Kidney epithelial cell (primary cell): ENCODE data around the gene PRR13. TPM values are rescaled to one million over a fixed set of nuclear protein-coding genes. Genes with fewer than 3 reads are reported as not detected.

ENCODE experiments used
- DNase-seq: peaks from one replicate; pipeline ENCODE4 v3.0.0-alpha.2; 2010; ENCODE audit warnings: low read depth
- H3K27me3 ChIP-seq: 2 replicates; pipeline ENCODE4 v1.6.0; 2011; ENCODE audit warnings: low read length; ENCODE audit not compliant: control insufficient read depth, insufficient read depth
- H3K36me3 ChIP-seq: 2 replicates; pipeline ENCODE4 v1.5.1; 2011; ENCODE audit warnings: low read length; ENCODE audit not compliant: control insufficient read depth, insufficient read depth
- H3K4me3 ChIP-seq: 2 replicates; pipeline ENCODE4 v1.5.1; 2011; ENCODE audit warnings: low read depth, mild to moderate bottlenecking, control low read depth, low read length
- total RNA-seq: library from RNA; depleted of rRNA; stranded (reverse); fragments of >200 nt; gene quantifications from 2 replicates; pipeline ENCODE4 v1.2.3, GENCODE V29; 2015
- TF ChIP-seq, protein P1 (sequence below): IDR thresholded peaks from 2 replicates; pipeline ENCODE4 v1.5.1; 2011; ENCODE audit warnings: mild to moderate bottlenecking, moderate library complexity, low read length, control low read depth, inconsistent platforms; ENCODE audit not compliant: insufficient read depth, poor library complexity, severe bottlenecking

The PRR13 gene
- total RNA-seq, 1 donor from 2014 or later: 91.4 TPM

DNA sequence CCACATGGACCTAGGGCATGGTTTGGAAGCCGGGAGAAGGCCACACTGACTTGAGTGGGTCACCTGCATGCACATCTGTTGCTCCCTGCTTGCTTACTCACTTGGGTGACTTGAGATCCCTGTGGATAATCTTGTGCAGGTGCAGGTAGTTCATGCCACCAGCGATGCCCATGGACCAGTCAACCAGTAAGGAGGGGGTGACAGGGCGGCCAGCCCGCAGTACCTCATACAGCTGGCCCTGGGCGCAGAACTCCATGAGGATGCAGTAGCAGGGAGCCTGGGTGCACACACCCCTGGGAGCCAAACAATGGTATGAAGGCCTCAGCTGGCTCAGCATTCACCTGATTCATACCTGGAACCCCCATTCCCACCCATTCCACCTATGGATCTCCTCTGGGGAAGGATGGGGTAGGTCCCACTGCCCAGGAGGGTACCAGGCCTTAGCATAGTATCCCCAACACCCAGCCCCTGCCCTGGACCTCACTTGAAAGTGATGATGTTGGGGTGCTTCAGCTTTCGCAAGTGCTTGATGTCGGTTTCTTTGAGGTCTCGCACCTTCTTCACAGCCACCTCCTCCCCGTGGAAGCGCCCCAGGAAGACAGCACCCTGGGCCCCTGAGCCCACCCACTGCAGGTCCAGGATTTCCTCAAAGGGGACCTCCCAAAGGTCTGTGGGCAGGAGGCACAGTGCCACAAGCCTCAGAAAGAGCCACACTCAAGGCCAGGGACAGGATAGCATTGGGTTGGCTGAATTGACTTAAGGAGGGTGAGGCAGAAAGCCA is 44.6 kb downstream of the PRR13 start:
- H3K36me3 ChIP-seq: peaks cover 8% of the 10 kb centered on the region
- DNase-seq: no peak
- TF ChIP-seq, protein P1, sequence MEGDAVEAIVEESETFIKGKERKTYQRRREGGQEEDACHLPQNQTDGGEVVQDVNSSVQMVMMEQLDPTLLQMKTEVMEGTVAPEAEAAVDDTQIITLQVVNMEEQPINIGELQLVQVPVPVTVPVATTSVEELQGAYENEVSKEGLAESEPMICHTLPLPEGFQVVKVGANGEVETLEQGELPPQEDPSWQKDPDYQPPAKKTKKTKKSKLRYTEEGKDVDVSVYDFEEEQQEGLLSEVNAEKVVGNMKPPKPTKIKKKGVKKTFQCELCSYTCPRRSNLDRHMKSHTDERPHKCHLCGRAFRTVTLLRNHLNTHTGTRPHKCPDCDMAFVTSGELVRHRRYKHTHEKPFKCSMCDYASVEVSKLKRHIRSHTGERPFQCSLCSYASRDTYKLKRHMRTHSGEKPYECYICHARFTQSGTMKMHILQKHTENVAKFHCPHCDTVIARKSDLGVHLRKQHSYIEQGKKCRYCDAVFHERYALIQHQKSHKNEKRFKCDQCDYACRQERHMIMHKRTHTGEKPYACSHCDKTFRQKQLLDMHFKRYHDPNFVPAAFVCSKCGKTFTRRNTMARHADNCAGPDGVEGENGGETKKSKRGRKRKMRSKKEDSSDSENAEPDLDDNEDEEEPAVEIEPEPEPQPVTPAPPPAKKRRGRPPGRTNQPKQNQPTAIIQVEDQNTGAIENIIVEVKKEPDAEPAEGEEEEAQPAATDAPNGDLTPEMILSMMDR: no peak
- H3K27me3 ChIP-seq: no peaks in the 10 kb centered on the region
- no peak overlapping the region for H3K4me3 ChIP-seq

DNA sequence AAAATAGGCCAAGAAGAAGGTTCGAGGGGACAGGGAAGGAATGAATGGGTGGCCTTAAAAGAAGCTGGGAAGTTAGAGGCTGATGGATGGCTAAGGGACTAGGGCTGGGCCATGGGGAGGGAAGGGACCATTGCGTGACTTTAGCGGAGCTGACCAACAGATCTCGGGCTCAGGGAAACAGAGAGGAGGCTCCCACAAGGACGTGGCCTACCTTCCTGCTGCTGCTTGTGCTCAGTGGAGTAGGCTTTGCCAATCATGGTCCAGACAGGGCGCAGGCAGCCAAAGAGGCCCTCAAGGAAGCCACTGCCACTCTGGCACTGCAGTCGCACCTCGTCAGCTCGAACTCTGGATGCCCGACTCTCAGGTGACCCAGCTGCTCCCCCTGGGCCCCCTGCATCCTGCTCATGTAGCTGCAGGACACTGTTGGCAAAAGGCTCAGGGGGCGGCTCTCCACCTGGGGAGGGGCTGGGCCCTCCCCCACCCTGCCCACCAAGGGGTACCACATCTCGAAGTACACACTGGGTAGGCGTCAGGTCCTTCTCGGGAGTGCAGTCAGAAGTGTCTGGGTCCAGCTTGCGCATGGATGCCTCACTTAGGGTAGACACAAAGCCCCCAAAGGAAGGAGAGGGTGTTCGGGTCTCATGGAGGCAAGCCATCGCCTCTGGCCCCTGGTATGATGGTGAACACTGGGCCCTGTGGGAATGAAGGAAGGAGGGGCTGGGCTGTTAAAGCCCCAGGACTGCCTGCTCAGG is 45.4 kb downstream of the PRR13 start:
- DNase-seq: no peak
- peaks cover 8% of the 10 kb centered on the region for H3K36me3 ChIP-seq
- no peaks in the 10 kb centered on the region for H3K27me3 ChIP-seq
- TF ChIP-seq, protein P1: no peak
- no peak overlapping the region for H3K4me3 ChIP-seq

DNA sequence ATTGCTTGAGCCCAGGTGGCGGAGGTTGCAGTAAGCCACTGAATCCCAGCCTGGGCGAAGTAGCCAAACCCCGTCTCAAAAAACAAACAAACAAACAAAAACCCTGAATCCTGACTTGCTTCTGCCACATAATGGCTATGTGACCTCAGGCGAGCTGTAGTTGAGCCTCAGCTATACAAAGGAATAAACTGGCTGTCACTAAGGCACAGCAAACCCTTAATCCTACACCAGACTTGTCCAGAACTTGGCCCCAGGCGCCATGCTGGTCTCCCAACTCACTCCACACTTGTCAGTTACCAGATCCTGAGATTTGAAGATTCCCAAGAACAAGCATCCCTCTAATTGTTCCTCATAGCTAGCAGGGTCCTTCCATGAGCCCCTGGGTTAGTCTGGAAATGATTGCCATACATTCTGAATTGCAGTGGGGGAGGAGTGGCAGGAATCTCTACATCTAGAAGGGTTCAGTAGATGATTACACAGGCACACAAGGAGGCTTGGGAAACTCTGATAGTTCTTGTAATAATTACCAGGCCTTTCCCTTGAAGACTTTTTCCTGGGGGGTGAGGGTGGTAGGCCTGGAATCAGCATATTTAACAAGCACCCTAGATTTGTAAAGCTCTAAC is 47.8 kb downstream of the PRR13 start:
- TF ChIP-seq, protein P1: no peak
- Histone ChIP-seq H3K27me3 (no peaks in the 10 kb centered on the region), H3K4me3 (no peak overlapping the region), H3K36me3 (peaks cover 2% of the 10 kb centered on the region)
- DNase-seq: no peak

GRCh38 chr12:53492188-53492587 is 50.7 kb downstream of the PRR13 start:
- peak overlapping the region; percentile 43 for H3K4me3 ChIP-seq
- H3K27me3 ChIP-seq: no peaks in the 10 kb centered on the region
- DNase-seq: no peak
- TF ChIP-seq, protein P1: no peak
- no peaks in the 10 kb centered on the region for H3K36me3 ChIP-seq

- DNase-seq: peak; percentile 67
- Histone ChIP-seq H3K36me3 (no peaks in the 10 kb centered on the region), H3K27me3 (no peaks in the 10 kb centered on the region), H3K4me3 (peak overlapping the region; percentile 43)
- TF ChIP-seq, protein P1: no peak
Observed at GRCh38 chr12:53492830-53493609, 51.5 kb downstream of the PRR13 start.
